Glomerular visceral epithelial cell (primary cell): ENCODE results near the gene ZFAND3.

ENCODE experiments used
- DNase-seq: peaks from one replicate; pipeline ENCODE4 v3.0.0-alpha.2; 2016; ENCODE audit errors: extremely low spot score

The ZFAND3 gene

GRCh38 chr6:38049861-38050397 lies 230.4 kb downstream of the ZFAND3 start:
- DNase-seq = peak; percentile 6

DNA sequence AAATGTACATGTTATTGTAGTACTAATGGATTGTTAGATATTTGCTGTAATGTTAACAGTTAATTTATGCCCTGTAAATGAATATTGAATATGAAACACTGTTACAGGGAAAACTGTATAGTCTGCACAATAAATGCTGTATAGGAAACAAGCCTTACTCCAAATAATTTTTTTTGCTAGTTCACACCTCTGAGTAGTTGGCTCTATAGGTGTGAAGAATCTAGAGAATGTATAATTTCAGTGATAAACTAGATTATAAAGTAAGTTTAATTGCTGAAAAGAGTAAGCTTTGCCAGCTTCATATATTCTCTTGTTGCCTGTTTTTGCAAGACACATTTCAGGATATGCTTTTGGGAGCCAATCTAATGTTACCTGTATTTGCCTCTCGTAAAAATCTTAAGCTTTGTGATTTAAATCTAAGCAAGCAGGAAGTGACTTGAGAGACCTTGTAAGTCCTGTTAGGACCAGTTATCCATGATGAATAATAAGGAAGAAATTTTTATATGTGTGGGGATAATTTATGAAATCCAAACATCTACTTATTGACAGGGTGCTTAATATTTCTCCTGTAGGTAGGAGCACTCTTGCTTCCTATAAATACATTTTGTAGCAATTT lies 232.4 kb downstream of the ZFAND3 start:
- no peak for DNase-seq

- no peak for DNase-seq
Observed at GRCh38 chr6:38054527-38055202, 235.1 kb downstream of the ZFAND3 start.

DNA sequence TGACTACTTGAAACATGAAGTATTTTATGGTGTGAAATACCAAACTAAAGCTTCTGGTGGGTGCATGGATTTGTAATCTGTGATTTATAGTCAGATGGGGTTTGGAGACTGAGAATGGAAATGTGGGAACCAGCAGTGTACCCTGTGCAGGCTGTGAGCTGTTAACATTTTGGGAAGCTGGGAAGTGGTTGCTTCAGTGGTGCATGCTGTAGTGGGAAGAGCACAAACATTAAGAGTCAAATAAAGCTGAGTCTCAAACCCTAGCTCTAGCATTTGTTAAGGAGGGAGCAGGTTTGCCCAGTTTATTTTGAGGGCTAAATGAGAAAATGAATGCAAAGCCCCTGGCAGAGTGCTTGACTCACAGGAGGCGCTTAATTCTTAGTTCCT lies 235.7 kb downstream of the ZFAND3 start:
- no peak for DNase-seq

DNA sequence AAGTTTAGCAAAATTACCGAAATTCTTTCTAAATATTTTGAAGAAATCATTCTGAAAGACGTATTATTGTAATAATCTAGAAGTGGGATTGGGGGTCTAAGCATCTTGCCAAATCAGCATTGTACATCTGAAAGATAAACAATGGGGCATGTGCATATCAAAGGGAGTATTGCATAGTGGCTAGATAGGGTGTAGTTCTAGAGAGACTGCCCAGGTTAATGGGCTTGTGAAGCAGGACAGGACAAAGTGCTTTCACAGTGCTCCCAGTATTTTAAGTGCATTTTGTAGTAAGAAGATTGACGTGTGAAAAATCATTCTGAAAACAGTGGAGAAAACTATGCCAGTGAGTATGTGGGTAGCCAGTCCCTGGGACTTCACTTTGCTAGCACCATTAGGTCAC lies 236.8 kb downstream of the ZFAND3 start:
- no peak for DNase-seq

DNA sequence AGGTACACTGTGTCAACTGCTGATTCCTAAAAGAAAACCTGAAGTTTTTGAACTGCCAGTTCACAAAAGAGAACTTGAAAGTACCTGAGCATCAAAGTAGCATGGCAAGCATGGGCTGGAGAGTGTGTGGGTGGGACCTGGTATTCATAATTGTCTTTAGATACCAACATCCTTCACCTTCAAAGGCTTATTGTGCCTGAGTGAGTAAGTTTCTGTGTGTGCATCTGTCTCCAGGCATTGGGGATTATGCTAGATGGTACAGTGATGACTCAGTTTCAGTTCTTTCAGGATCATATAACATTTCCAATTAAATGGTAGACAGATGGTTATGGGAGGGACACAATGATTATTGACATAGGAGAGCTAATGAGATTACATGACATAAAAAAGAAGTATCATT lies 238.5 kb downstream of the ZFAND3 start:
- peak; percentile 22 for DNase-seq

DNA sequence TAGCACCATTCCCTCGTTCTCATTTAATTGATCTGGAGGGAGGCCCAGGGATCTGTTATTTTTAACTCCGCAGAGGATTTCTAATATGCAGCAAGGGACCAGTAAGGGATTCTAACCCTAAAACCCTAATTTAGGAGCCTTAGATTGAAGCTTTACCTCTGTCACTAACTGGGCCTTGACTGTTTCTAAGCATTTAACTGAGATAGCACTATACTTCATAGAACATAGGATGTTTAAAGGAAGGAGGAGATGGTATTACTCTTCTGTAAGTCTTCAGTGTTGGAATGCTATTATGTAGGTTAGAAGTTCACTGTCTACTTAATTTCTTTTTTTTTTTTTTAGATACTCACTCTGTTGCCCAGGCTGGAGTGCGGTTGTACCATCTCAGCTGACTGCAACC lies 242.5 kb downstream of the ZFAND3 start:
- DNase-seq = no peak

DNA sequence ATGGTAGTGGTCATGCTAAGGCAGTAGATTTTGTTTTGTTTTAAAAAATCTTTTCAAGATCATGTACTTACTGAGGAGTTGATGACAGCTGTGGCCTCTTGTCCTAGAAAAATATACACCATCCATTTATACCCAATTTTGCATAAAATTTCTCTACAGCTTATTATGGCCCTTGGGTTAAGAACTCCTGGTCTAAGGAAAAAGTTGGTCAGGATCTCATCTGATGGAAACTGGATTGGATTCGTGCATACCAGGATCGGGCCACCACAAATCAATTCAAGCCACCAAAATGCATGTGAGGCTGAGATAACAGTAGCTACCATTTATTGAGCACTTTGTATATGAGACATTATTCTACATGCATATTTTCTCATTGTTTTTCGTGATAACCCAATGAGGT lies 244.4 kb downstream of the ZFAND3 start:
- no peak for DNase-seq

- DNase-seq = no peak
Observed at GRCh38 chr6:38064431-38064830, 244.9 kb downstream of the ZFAND3 start.

DNA sequence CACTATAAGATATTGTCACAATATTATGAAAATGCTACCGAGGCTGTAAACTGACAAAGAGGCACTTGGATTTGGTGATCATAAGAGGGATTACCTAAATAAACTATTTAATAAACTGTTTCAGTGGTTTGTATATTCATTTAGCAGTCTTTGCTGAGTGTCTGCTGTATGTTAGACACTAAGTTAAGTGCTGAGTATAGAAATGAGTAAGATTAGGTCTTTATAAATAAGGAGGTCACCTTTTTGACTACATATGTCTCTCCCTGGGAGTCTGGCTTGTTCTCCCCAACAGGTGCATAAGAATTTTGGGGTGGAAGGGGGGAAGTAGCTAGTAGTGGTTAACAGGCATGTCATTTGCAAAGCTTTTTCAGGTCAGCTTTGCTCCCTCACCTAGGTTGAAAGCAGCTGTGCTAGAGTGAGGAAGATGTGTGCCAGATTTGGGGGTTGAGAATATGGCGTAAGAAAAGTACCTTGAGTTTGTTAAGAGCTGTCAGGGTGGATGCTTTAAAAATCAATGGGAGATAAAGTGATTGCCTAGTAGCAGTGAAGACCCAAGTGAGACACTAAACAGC lies 246.3 kb downstream of the ZFAND3 start:
- DNase-seq = no peak

GRCh38 chr6:38067263-38067980 lies 247.9 kb downstream of the ZFAND3 start:
- DNase-seq = no peak

DNA sequence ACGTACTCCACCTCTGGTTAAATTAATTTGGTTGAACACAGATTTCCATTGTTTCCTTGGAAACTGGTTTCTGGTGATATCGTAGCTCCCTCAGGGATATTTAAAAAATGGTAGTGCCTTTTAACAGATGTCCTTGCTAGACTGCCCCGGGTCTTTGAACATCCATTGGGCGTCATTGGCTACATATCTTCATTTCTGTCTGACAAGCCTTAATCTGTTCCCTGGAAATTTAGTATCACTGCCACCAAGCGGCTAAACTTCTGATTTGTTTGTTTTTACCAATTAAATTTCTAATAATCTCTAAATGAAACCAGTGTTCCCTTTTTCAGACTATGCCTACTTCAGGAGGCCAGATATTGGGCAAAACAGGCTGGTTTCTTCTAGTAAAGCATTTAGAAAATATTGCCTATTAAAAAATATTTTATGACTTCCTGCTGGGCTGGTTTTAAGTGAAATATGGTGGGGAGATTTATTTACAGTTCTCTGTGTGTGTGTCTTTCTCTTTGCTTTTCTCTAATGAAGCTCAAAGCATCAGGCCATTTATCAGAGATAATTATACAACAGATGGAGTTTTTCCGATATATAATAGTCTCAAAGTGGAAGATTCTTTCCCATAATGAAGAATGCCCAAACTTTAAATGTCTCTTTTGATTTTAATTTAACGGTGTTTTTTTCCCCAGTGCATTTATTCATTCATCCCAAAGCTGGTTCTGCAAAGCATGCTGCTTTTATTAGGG lies 249.5 kb downstream of the ZFAND3 start:
- DNase-seq = no peak

DNA sequence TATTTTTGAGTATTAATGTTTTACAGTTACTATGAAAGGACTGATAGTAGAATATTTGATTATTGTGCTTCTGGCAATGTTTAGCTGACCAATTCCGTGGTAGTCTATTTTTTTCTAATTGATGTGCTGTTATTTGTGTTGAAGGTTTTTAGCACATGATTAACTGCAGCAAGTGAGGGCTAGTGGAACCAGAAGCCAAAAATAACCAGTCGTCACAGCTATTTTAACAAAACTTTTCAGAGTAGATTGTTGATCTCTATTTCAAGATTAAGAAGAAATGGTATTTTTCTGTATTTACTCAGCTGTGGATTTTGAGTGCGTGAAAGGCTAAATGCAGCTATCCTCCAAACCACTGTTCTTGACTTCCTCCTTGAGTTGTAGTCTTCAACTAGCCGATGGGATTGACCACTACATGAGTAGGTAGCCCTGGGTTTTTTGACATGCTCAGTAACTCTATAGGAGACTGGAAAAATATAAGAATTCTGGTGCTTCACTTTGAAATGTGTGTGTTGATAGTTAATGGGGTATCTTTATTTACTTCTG lies 258.0 kb downstream of the ZFAND3 start:
- DNase-seq = no peak

DNA sequence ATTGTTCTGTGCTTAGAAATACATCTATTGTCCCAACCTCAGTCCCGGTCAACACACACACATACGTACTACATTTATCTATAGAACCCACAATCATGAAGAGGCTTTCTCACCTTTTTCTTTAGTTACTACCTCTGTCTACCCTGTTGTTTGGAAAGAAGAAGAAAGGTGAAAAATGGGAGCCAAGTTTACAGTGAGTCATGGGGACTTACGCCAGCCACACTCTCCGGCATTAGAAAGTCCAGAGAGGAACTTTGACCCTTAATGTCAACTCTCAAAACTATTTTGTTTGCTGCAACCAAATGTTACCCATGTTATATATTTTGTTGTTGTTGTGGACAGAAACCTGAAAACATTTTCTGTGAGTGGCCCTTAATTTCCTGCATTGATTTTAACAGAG lies 259.1 kb downstream of the ZFAND3 start:
- no peak for DNase-seq

DNA sequence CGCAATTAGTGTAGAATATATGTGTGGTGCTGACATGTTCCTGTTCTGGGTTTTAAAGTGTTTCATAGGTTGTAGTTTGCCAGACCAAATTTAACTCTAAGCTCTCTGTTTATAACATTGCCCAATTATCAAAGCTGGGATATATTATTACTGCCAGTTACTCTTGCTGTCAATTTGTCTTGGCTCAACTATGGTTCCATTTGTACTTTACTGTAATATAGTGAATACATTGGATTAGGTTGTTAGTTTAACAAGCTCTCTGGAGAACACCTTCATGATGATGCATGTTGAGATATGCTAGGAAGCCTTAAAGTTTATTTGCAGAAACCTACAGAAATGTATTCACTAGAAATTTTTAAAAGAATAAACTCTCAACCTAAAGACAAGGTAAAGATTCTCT lies 259.6 kb downstream of the ZFAND3 start:
- no peak for DNase-seq

DNA sequence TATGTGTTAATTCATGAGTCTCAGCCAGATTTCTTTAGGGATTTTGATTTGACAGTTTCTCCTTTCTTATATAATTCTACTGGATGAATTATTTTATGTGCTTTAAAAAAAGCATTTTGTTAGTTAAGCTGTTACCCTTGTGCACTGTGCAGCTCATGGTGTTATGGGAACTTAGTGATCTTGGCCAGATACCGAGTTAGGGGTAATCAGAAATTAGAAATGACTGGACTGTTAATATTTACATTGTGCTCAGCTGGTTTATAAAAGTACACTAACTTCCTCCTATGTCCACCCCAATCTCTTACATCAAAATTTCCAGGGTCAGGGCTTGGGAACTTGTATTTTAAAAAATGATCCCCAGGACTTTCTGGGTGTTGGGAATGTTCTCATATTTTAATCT lies 260.0 kb downstream of the ZFAND3 start:
- DNase-seq = no peak

GRCh38 chr6:38080360-38080759 lies 260.8 kb downstream of the ZFAND3 start:
- no peak for DNase-seq

DNA sequence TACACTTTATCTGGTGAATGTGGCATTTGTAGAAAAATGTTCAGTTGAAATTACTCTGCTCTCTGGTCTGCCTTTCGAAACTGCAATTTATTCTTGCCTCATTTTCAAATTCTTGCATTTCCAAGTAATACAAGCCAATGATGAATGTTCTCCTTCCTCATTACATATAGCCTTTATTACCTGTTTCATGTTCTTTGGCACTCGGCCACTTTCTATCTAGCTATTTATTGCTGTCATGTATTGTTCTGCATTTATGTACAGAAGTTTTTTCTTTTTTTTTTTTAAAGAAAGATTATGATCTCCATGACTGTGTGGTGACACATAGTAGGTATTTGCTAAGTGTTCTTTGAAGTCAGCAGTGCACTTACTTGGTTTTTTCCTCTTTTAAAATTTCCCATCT lies 261.4 kb downstream of the ZFAND3 start:
- no peak for DNase-seq

GRCh38 chr6:38085031-38085430 lies 265.5 kb downstream of the ZFAND3 start:
- DNase-seq = peak; percentile 15

GRCh38 chr6:38086346-38086745 lies 266.8 kb downstream of the ZFAND3 start:
- DNase-seq = no peak

GRCh38 chr6:38088010-38088409 lies 268.5 kb downstream of the ZFAND3 start:
- no peak for DNase-seq

GRCh38 chr6:38088829-38089228 lies 269.3 kb downstream of the ZFAND3 start:
- DNase-seq = no peak
